H1 (cell line): ENCODE data around the gene CCNT1.
"Not testable (repeated sequence)": the region's sequence is repeated elsewhere in the genome, so short reads cannot be mapped to it uniquely, and the experiment has no call there.

Experiments
- CEBPB ChIP-seq: IDR thresholded peaks from 2 replicates; pipeline ENCODE4 v1.6.1; 2012; ENCODE audit warnings: low read depth, low read length
- CTCF ChIP-seq, 3 experiments: IDR thresholded peaks; 1 replicate in 2 of 3; 2 replicates in 1 of 3; pipeline versions ENCODE4 v1.5.1 to v1.6.1; 2011; ENCODE audit warnings: low read length in 3 of 3, mild to moderate bottlenecking in 3 of 3, inconsistent platforms in 2 of 3, low read depth in 1 of 3, moderate library complexity in 1 of 3; ENCODE audit not compliant: insufficient read depth in 1 of 3; ENCODE audit errors: control extremely low read depth in 1 of 3
- EGR1 ChIP-seq: IDR thresholded peaks from 2 replicates; pipeline ENCODE4 v1.6.1; 2011; ENCODE audit warnings: low read depth, low read length, borderline replicate concordance
- KDM5A ChIP-seq: fragments of 200-600 bp; IDR thresholded peaks from 2 replicates; pipeline ENCODE4 v1.7.1; 2012; ENCODE audit warnings: mild to moderate bottlenecking, low read length, inconsistent platforms, mixed read lengths
- POLR2A ChIP-seq, 2 experiments: IDR thresholded peaks; 1 replicate in 1 of 2; 2 replicates in 1 of 2; pipeline ENCODE4 v1.6.1; 2011; ENCODE audit warnings: low read depth in 2 of 2, low read length in 2 of 2, mild to moderate bottlenecking in 2 of 2; ENCODE audit errors: control extremely low read depth in 1 of 2
- TCF12 ChIP-seq: IDR thresholded peaks from 2 replicates; pipeline ENCODE4 v1.6.1; 2011; ENCODE audit warnings: low read depth, mild to moderate bottlenecking, low read length

- not testable (repeated sequence) for TF ChIP-seq CTCF (IDR thresholded peaks at IDR 0.05; ENCODE audit: control extremely low read depth in 1 of 3, insufficient read depth in 1 of 3, low read depth in 1 of 3, low read length in 3 of 3); EGR1; KDM5A; CEBPB; TCF12; POLR2A (IDR thresholded peaks at IDR 0.05; ENCODE audit: control extremely low read depth in 1 of 2, low read depth in 2 of 2, low read length in 2 of 2)
Observed at GRCh38 chr12:48720171-48720570, 3.7 kb upstream of the CCNT1 start.
